ENCODE results near the gene OVCH1.

Gene OVCH1

GRCh38 chr12:29429999-29430715 is 67.3 kb downstream of the OVCH1 start:
- Histone ChIP-seq H3K4me1 (ENCODE audit: control insufficient read depth, insufficient read depth, low read length) (no peaks in the 10 kb centered on the region), H3K36me3 (ENCODE audit: control insufficient read depth, insufficient read depth, low read length) (no peaks in the 10 kb centered on the region), H3K27me3 (ENCODE audit: control insufficient read depth, insufficient read depth, low read length) (no peaks in the 10 kb centered on the region), H3K4me3 (ENCODE audit: low read length) (no peak overlapping the region), H3K9me3 (ENCODE audit: control insufficient read depth, low read length) (no peaks in the 10 kb centered on the region), H3K9ac (ENCODE audit: low read length) (no peak overlapping the region)

DNA sequence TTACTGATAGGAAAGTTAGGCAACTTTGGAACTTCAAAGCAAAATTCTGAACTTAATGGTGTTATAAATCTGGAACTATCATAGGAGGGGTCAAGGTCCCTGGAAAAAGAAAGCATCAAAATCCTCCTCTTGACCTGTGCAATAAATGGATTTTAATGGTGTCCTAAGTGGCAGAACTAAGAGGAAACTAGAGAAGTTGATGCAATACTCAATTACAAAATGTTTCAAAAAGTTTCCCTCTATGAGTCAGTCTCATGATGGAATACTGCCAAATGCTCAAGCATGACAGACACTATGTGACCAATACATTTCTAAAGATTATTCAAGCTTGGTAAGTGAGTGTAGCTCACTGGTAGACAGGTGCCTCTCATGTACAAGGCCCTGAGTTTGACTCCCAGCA is 68.9 kb downstream of the OVCH1 start:
- no peaks in the 10 kb centered on the region for H3K4me1 ChIP-seq (ENCODE audit: control insufficient read depth, insufficient read depth, low read length)
- H3K36me3 ChIP-seq (ENCODE audit: control insufficient read depth, insufficient read depth, low read length): no peaks in the 10 kb centered on the region
- H3K9me3 ChIP-seq (ENCODE audit: control insufficient read depth, low read length): no peaks in the 10 kb centered on the region
- no peak overlapping the region for H3K9ac ChIP-seq (ENCODE audit: low read length)
- no peaks in the 10 kb centered on the region for H3K27me3 ChIP-seq (ENCODE audit: control insufficient read depth, insufficient read depth, low read length)
- no peak overlapping the region for H3K4me3 ChIP-seq (ENCODE audit: low read length)

GRCh38 chr12:29427964-29428363 is 69.5 kb downstream of the OVCH1 start:
- no peak overlapping the region for H3K4me3 ChIP-seq (ENCODE audit: low read length)
- H3K4me1 ChIP-seq (ENCODE audit: control insufficient read depth, insufficient read depth, low read length): no peaks in the 10 kb centered on the region
- H3K36me3 ChIP-seq (ENCODE audit: control insufficient read depth, insufficient read depth, low read length): no peaks in the 10 kb centered on the region
- no peaks in the 10 kb centered on the region for H3K27me3 ChIP-seq (ENCODE audit: control insufficient read depth, insufficient read depth, low read length)
- no peaks in the 10 kb centered on the region for H3K9me3 ChIP-seq (ENCODE audit: control insufficient read depth, low read length)
- H3K9ac ChIP-seq (ENCODE audit: low read length): no peak overlapping the region

GRCh38 chr12:29426498-29426897 is 71.0 kb downstream of the OVCH1 start:
- Histone ChIP-seq H3K27me3 (ENCODE audit: control insufficient read depth, insufficient read depth, low read length) (no peaks in the 10 kb centered on the region), H3K36me3 (ENCODE audit: control insufficient read depth, insufficient read depth, low read length) (no peaks in the 10 kb centered on the region), H3K9ac (ENCODE audit: low read length) (no peak overlapping the region), H3K4me1 (ENCODE audit: control insufficient read depth, insufficient read depth, low read length) (no peaks in the 10 kb centered on the region), H3K4me3 (ENCODE audit: low read length) (no peak overlapping the region), H3K9me3 (ENCODE audit: control insufficient read depth, low read length) (no peaks in the 10 kb centered on the region)

- H3K9ac ChIP-seq (ENCODE audit: low read length): no peak overlapping the region
- H3K4me3 ChIP-seq (ENCODE audit: low read length): no peak overlapping the region
- no peaks in the 10 kb centered on the region for H3K27me3 ChIP-seq (ENCODE audit: control insufficient read depth, insufficient read depth, low read length)
- no peaks in the 10 kb centered on the region for H3K4me1 ChIP-seq (ENCODE audit: control insufficient read depth, insufficient read depth, low read length)
- no peaks in the 10 kb centered on the region for H3K36me3 ChIP-seq (ENCODE audit: control insufficient read depth, insufficient read depth, low read length)
- no peaks in the 10 kb centered on the region for H3K9me3 ChIP-seq (ENCODE audit: control insufficient read depth, low read length)
Measured at GRCh38 chr12:29425722-29426121, 71.8 kb downstream of the OVCH1 start.

DNA sequence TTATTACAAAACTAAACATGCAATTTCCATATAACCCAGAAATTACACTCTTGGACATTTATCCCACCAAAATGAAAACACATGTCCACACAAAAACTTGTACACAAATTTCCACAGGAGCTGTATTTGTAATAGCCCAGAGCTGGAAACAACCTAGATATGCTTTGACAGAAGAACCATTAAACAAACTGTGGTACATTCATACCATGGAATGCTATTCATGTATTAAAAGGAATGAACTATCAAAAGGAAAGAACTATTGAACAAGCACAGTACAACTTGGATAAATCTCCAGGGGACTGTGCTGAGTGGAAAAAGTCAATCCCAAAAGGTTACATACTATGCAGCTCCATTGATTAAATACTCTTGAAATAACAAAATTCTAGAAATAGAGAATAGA is 80.7 kb downstream of the OVCH1 start:
- no peak overlapping the region for H3K9ac ChIP-seq (ENCODE audit: low read length)
- H3K9me3 ChIP-seq (ENCODE audit: control insufficient read depth, low read length): no peaks in the 10 kb centered on the region
- no peak overlapping the region for H3K4me3 ChIP-seq (ENCODE audit: low read length)
- H3K27me3 ChIP-seq (ENCODE audit: control insufficient read depth, insufficient read depth, low read length): no peaks in the 10 kb centered on the region
- H3K4me1 ChIP-seq (ENCODE audit: control insufficient read depth, insufficient read depth, low read length): no peaks in the 10 kb centered on the region
- no peaks in the 10 kb centered on the region for H3K36me3 ChIP-seq (ENCODE audit: control insufficient read depth, insufficient read depth, low read length)

DNA sequence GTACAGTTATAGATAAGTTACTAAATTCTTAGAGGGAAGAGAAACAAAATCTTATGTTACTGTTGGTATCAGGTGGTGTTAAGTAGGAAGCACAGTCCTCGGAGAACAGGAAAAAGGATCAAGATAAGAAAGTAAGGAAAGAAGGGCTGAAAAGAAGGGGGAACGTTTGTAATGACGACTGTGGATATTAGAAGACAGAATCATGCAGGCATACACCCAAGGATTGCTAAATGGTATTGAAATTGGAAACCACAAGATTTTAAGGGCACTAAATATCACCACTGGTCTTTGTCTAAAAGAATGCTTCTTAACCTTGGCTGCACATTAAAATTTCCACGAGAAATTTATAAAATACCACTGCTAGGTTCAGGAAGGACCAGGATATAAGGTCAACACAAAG is 82.4 kb downstream of the OVCH1 start:
- H3K4me1 ChIP-seq (ENCODE audit: control insufficient read depth, insufficient read depth, low read length): no peaks in the 10 kb centered on the region
- H3K4me3 ChIP-seq (ENCODE audit: low read length): no peak overlapping the region
- no peaks in the 10 kb centered on the region for H3K9me3 ChIP-seq (ENCODE audit: control insufficient read depth, low read length)
- H3K27me3 ChIP-seq (ENCODE audit: control insufficient read depth, insufficient read depth, low read length): no peaks in the 10 kb centered on the region
- H3K9ac ChIP-seq (ENCODE audit: low read length): no peak overlapping the region
- H3K36me3 ChIP-seq (ENCODE audit: control insufficient read depth, insufficient read depth, low read length): no peaks in the 10 kb centered on the region

- Histone ChIP-seq H3K27me3 (ENCODE audit: control insufficient read depth, insufficient read depth, low read length) (no peaks in the 10 kb centered on the region), H3K9ac (ENCODE audit: low read length) (no peak overlapping the region), H3K4me1 (ENCODE audit: control insufficient read depth, insufficient read depth, low read length) (no peaks in the 10 kb centered on the region), H3K9me3 (ENCODE audit: control insufficient read depth, low read length) (no peaks in the 10 kb centered on the region), H3K4me3 (ENCODE audit: low read length) (no peak overlapping the region), H3K36me3 (ENCODE audit: control insufficient read depth, insufficient read depth, low read length) (no peaks in the 10 kb centered on the region)
Measured at GRCh38 chr12:29414368-29414767, 83.1 kb downstream of the OVCH1 start.

- no peaks in the 10 kb centered on the region for H3K27me3 ChIP-seq (ENCODE audit: control insufficient read depth, insufficient read depth, low read length)
- no peaks in the 10 kb centered on the region for H3K36me3 ChIP-seq (ENCODE audit: control insufficient read depth, insufficient read depth, low read length)
- H3K4me3 ChIP-seq (ENCODE audit: low read length): no peak overlapping the region
- no peaks in the 10 kb centered on the region for H3K4me1 ChIP-seq (ENCODE audit: control insufficient read depth, insufficient read depth, low read length)
- no peaks in the 10 kb centered on the region for H3K9me3 ChIP-seq (ENCODE audit: control insufficient read depth, low read length)
- H3K9ac ChIP-seq (ENCODE audit: low read length): no peak overlapping the region
Measured at GRCh38 chr12:29405561-29405960, 91.9 kb downstream of the OVCH1 start.

DNA sequence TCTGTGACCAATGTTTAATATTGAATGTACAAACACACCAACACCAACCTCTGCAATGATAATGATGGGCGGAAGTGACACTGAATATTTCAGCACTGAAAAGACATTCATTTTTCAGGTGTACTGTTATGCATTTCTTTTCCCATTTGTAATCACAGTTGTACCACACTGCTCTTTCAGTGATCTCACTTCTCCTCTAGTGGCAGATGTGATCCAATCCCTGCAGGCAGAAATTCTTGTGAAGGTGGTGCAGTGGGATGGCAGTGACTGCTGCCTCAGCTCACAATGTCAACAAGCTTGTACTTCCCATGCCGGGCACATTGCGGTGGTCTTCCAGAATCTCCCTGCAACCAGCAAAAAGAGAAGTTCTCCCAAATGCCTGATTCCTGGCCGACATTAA is 93.5 kb downstream of the OVCH1 start:
- Histone ChIP-seq H3K4me1 (ENCODE audit: control insufficient read depth, insufficient read depth, low read length) (no peaks in the 10 kb centered on the region), H3K9me3 (ENCODE audit: control insufficient read depth, low read length) (no peaks in the 10 kb centered on the region), H3K36me3 (ENCODE audit: control insufficient read depth, insufficient read depth, low read length) (no peaks in the 10 kb centered on the region), H3K27me3 (ENCODE audit: control insufficient read depth, insufficient read depth, low read length) (no peaks in the 10 kb centered on the region), H3K9ac (ENCODE audit: low read length) (no peak overlapping the region), H3K4me3 (ENCODE audit: low read length) (no peak overlapping the region)

DNA sequence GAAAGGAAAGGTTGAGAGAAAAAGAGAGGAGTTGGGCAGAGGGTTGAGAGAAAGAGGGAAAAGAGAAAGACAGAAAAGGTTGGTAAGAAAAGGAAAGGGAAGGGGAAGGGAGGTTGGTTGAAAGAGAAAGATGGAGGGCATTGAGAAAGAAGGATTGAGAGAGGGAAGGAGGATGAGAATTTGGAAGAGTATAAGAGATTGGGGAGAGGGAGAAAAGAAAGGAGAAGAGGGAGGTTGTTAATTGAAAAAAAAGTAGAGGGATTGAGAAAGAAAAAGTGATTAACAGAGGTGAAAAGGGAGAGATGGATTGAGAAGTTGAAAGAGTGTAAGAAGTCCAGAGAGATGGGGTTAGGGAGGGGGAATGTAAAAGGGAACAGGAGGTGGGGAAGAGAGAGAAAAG is 95.0 kb downstream of the OVCH1 start:
- Histone ChIP-seq H3K36me3 (ENCODE audit: control insufficient read depth, insufficient read depth, low read length) (no peaks in the 10 kb centered on the region), H3K9me3 (ENCODE audit: control insufficient read depth, low read length) (no peaks in the 10 kb centered on the region), H3K4me3 (ENCODE audit: low read length) (no peak overlapping the region), H3K9ac (ENCODE audit: low read length) (no peak overlapping the region), H3K27me3 (ENCODE audit: control insufficient read depth, insufficient read depth, low read length) (no peaks in the 10 kb centered on the region), H3K4me1 (ENCODE audit: control insufficient read depth, insufficient read depth, low read length) (no peaks in the 10 kb centered on the region)

GRCh38 chr12:29398495-29398894 is 99.0 kb downstream of the OVCH1 start:
- no peaks in the 10 kb centered on the region for H3K36me3 ChIP-seq (ENCODE audit: control insufficient read depth, insufficient read depth, low read length)

DNA sequence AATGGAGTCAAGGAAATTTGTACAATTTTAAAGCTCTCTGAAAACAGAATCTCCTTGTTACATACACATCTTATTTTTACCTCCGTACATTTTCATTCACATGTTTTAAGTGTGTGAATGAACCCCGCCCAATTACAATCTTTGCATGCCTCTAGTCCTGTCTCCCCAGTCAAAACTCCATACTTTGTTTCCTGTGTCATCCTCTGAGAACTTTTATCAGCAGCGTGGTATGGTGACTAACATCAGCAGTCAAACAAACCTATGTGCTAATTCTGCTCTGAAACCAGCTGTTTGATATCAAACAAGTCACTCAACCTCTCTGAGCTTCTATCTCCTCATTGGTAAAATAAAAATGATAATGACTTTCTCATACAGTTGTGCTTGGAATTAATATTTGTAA is 100.7 kb downstream of the OVCH1 start:
- H3K36me3 ChIP-seq (ENCODE audit: control insufficient read depth, insufficient read depth, low read length): no peaks in the 10 kb centered on the region
- H3K9me3 ChIP-seq (ENCODE audit: control insufficient read depth, low read length): no peaks in the 10 kb centered on the region
- peaks cover 4% of the 10 kb centered on the region for H3K27me3 ChIP-seq (ENCODE audit: control insufficient read depth, insufficient read depth, low read length)
- H3K9ac ChIP-seq (ENCODE audit: low read length): no peak overlapping the region
- no peak overlapping the region for H3K4me3 ChIP-seq (ENCODE audit: low read length)
- H3K4me1 ChIP-seq (ENCODE audit: control insufficient read depth, insufficient read depth, low read length): no peaks in the 10 kb centered on the region

More at GRCh38 chr12:29398495-29398894, 99.0 kb downstream of the OVCH1 start:
- H3K9me3 ChIP-seq (ENCODE audit: control insufficient read depth, low read length): no peaks in the 10 kb centered on the region
- no peaks in the 10 kb centered on the region for H3K4me1 ChIP-seq (ENCODE audit: control insufficient read depth, insufficient read depth, low read length)
- no peak overlapping the region for H3K9ac ChIP-seq (ENCODE audit: low read length)
- peaks cover 4% of the 10 kb centered on the region for H3K27me3 ChIP-seq (ENCODE audit: control insufficient read depth, insufficient read depth, low read length)
- no peak overlapping the region for H3K4me3 ChIP-seq (ENCODE audit: low read length)

Measured in mucosa of stomach (tissue), 1 donor.